Neutrophil (primary cell): ENCODE data around the gene ATP6V1D.

ENCODE experiments used
- H3K27ac ChIP-seq: fragments of 200-600 bp; sonication (generic); 2 replicates; pipeline ENCODE4 v1.5.1; 2016; ENCODE audit warnings: mild to moderate bottlenecking, moderate library complexity
- H3K27me3 ChIP-seq: fragments of 200-600 bp; sonication (generic); 2 replicates; pipeline ENCODE4 v1.6.0; 2016; ENCODE audit warnings: mild to moderate bottlenecking
- H3K36me3 ChIP-seq: fragments of 200-600 bp; sonication (generic); 2 replicates; pipeline ENCODE4 v1.5.1; 2017
- H3K4me1 ChIP-seq, 2 experiments: fragments of 200-600 bp in 1 of 2; sonication (generic) in 1 of 2; 1 replicate in 1 of 2; 2 replicates in 1 of 2; pipeline versions ENCODE4 v1.5.1 to v1.6.1; 2013 to 2016; ENCODE audit warnings: low read depth in 1 of 2, low read length in 1 of 2, mild to moderate bottlenecking in 1 of 2, moderate library complexity in 1 of 2; ENCODE audit not compliant: control insufficient read depth in 1 of 2, insufficient read depth in 1 of 2
- H3K4me3 ChIP-seq, 2 experiments: fragments of 200-600 bp in 1 of 2; sonication (generic) in 1 of 2; 1 replicate in 1 of 2; 2 replicates in 1 of 2; pipeline ENCODE4 v1.5.1; 2013 to 2016; ENCODE audit warnings: low read depth in 1 of 2, low read length in 1 of 2, mild to moderate bottlenecking in 1 of 2, moderate library complexity in 1 of 2
- H3K9me3 ChIP-seq: fragments of 200-600 bp; sonication (generic); 2 replicates; pipeline ENCODE4 v1.5.1; 2016
- CTCF ChIP-seq: fragments of 200-600 bp; sonication (generic); IDR thresholded peaks from 2 replicates; pipeline ENCODE4 v1.5.1; 2016; ENCODE audit warnings: antibody characterized with exemption

Gene ATP6V1D

GRCh38 chr14:67370830-67371229 lies 11.2 kb upstream of the ATP6V1D start:
- Histone ChIP-seq H3K9me3 (no peaks in the 10 kb centered on the region), H3K4me1 (no peaks in the 10 kb centered on the region), H3K27me3 (no peaks in the 10 kb centered on the region), H3K27ac (no peak overlapping the region), H3K36me3 (peaks cover 85% of the 10 kb centered on the region), H3K4me3 (no peak overlapping the region)
- no peak for TF ChIP-seq CTCF

GRCh38 chr14:67365476-67365875 lies 5.9 kb upstream of the ATP6V1D start:
- Histone ChIP-seq H3K9me3 (no peaks in the 10 kb centered on the region), H3K36me3 (peaks cover 54% of the 10 kb centered on the region), H3K27ac (no peak overlapping the region), H3K27me3 (no peaks in the 10 kb centered on the region), H3K4me1 (peaks cover 10% of the 10 kb centered on the region in 2 experiments), H3K4me3 (no peak overlapping the region)
- no peak for TF ChIP-seq CTCF

GRCh38 chr14:67360470-67361206 lies 1.0 kb upstream of the ATP6V1D start:
- no peaks in the 10 kb centered on the region for H3K27me3 ChIP-seq
- peak overlapping the region; percentile 96 for H3K27ac ChIP-seq
- peaks cover 7% of the 10 kb centered on the region for H3K36me3 ChIP-seq
- TF ChIP-seq CTCF, result no peak
- H3K9me3 ChIP-seq, result no peaks in the 10 kb centered on the region
- peak overlapping the region; percentile 81 to 84 for H3K4me3 ChIP-seq
- peaks cover 24 to 29% of the 10 kb centered on the region in 2 experiments for H3K4me1 ChIP-seq

GRCh38 chr14:67358924-67359774 lies 455 bp downstream of the ATP6V1D start:
- peaks cover 24 to 29% of the 10 kb centered on the region in 2 experiments for H3K4me1 ChIP-seq
- H3K4me3 ChIP-seq, result peak overlapping the region; percentile 81 to 84
- no peaks in the 10 kb centered on the region for H3K9me3 ChIP-seq
- H3K27ac ChIP-seq, result peak overlapping the region; percentile 96
- no peaks in the 10 kb centered on the region for H3K36me3 ChIP-seq
- no peak for TF ChIP-seq CTCF
- no peaks in the 10 kb centered on the region for H3K27me3 ChIP-seq

GRCh38 chr14:67357969-67358354 lies 1.6 kb downstream of the ATP6V1D start:
- Histone ChIP-seq H3K4me3 (no peak overlapping the region), H3K27me3 (no peaks in the 10 kb centered on the region), H3K27ac (no peak overlapping the region), H3K4me1 (peaks cover 24 to 29% of the 10 kb centered on the region in 2 experiments), H3K36me3 (peaks cover 4% of the 10 kb centered on the region), H3K9me3 (no peaks in the 10 kb centered on the region)
- no peak for TF ChIP-seq CTCF
